ENCODE data around the gene PARN. TPM values are rescaled to one million over a fixed set of nuclear protein-coding genes. Genes with fewer than 3 reads are reported as not detected.

PARN gene
- total RNA-seq, 1 experiment from 2014 or later = 56.2 TPM

DNA sequence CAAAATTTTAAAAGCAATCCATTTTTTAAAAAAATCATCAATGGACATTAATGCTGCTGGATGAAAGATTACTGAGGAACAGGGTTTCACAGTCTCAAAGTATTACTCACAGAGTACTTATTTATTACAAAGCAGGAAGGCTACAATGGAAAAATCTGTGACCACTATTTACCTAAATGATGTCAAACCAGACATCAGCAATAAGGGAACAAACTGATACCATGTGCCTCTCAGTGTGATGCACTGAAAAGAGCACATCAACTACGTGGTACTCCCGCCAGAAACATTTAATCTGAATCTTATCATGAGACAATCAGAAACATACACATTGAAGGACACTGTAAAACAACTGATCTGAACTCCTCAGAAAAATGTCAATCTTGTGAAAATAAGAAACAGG is 124.2 kb downstream of the PARN start:
- Histone ChIP-seq H3K4me1 (ENCODE audit: insufficient read depth, low read length) (peaks cover 12% of the 10 kb centered on the region), H3K27me3 (ENCODE audit: insufficient read depth, low read length) (no peaks in the 10 kb centered on the region), H4K5ac (ENCODE audit: insufficient read length, low read depth, low read length) (no peak overlapping the region), H4K91ac (ENCODE audit: insufficient read length, low read depth, low read length) (no peak overlapping the region), H3K23me2 (ENCODE audit: insufficient read length, low read depth, low read length, poor library complexity, severe bottlenecking) (no peaks in the 10 kb centered on the region), H3T11ph (ENCODE audit: low read length) (no peak overlapping the region), H2BK12ac (ENCODE audit: insufficient read length, low read depth, low read length) (no peak overlapping the region), H3K9ac (ENCODE audit: extremely low read depth, insufficient read length, low read length) (no peak overlapping the region), H3K23ac (ENCODE audit: insufficient read length, low read depth, low read length) (no peak overlapping the region), H3K9me3 (ENCODE audit: control insufficient read depth, low read depth, low read length) (no peaks in the 10 kb centered on the region), H2BK20ac (ENCODE audit: low read depth, low read length, poor library complexity, severe bottlenecking) (no peak overlapping the region), H2BK15ac (ENCODE audit: low read depth, low read length) (no peak overlapping the region), H3K79me2 (ENCODE audit: insufficient read depth, low read length) (no peaks in the 10 kb centered on the region), H2BK5ac (ENCODE audit: insufficient read length, low read length) (no peak overlapping the region), H2BK120ac (ENCODE audit: low read depth, low read length, poor library complexity, severe bottlenecking) (no peak overlapping the region), H2AFZ (ENCODE audit: low read length) (no peak overlapping the region), H3K18ac (ENCODE audit: insufficient read length, low read depth, low read length) (no peak overlapping the region), H2AK5ac (ENCODE audit: insufficient read length, low read length) (no peak overlapping the region), H3K79me1 (ENCODE audit: insufficient read depth, low read depth, low read length, poor library complexity, severe bottlenecking) (no peaks in the 10 kb centered on the region), H4K20me1 (ENCODE audit: control insufficient read depth, insufficient read depth, insufficient read length) (no peaks in the 10 kb centered on the region), H3K27ac (ENCODE audit: insufficient read length, low read depth, low read length) (no peak overlapping the region), H3K4ac (ENCODE audit: low read depth, low read length) (no peak overlapping the region), H4K8ac (replicated peaks; ENCODE audit: insufficient read length, low read depth, low read length) (no peak overlapping the region), H3K56ac (ENCODE audit: insufficient read length, low read depth, low read length) (no peak overlapping the region), H3K14ac (ENCODE audit: insufficient read depth, low read length) (no peak overlapping the region), H3K4me2 (ENCODE audit: insufficient read depth, insufficient read length, low read length) (no peak overlapping the region)
- no peaks in the 10 kb centered on the region for H3K27me3 Mint-ChIP-seq (ENCODE audit: low read depth)
- WGBS (ENCODE audit: extremely low coverage, insufficient read length, low lambda C conversion rate) = no CpG with 5 or more reads among the region's 2 CpGs
- H3K4me3 Mint-ChIP-seq = no peak overlapping the region
- H3K36me3 Mint-ChIP-seq (ENCODE audit: insufficient read depth in 1 of 3, low read depth in 3 of 3) = no peaks in the 10 kb centered on the region
- TF ChIP-seq, protein P1, sequence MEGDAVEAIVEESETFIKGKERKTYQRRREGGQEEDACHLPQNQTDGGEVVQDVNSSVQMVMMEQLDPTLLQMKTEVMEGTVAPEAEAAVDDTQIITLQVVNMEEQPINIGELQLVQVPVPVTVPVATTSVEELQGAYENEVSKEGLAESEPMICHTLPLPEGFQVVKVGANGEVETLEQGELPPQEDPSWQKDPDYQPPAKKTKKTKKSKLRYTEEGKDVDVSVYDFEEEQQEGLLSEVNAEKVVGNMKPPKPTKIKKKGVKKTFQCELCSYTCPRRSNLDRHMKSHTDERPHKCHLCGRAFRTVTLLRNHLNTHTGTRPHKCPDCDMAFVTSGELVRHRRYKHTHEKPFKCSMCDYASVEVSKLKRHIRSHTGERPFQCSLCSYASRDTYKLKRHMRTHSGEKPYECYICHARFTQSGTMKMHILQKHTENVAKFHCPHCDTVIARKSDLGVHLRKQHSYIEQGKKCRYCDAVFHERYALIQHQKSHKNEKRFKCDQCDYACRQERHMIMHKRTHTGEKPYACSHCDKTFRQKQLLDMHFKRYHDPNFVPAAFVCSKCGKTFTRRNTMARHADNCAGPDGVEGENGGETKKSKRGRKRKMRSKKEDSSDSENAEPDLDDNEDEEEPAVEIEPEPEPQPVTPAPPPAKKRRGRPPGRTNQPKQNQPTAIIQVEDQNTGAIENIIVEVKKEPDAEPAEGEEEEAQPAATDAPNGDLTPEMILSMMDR (conservative IDR thresholded peaks at IDR 0.05) = no peak
- peak overlapping the region in 1 of 3 experiments; percentile 18; a peak in 1 of 7 replicates for H3K27ac Mint-ChIP-seq
- no peaks in the 10 kb centered on the region for H3K9me3 Mint-ChIP-seq
- DNase-seq = no peak
- H3K4me1 Mint-ChIP-seq = peaks cover 42 to 47% of the 10 kb centered on the region in 2 experiments
